Hematopoietic multipotent progenitor cell (in vitro differentiated cells): ENCODE measurements around the gene METTL25. TPM values are rescaled to one million over a fixed set of nuclear protein-coding genes. Genes with fewer than 3 reads are reported as not detected.

ENCODE experiments used
- DNase-seq, 3 donors: peaks; one replicate each; pipeline ENCODE4 v3.0.0-alpha.2; 2011 to 2015; ENCODE audit warnings: low read depth in 2 of 3, low spot score in 2 of 3
- total RNA-seq: library from RNA; depleted of rRNA; stranded (reverse); fragments of >200 nt; gene quantifications from one replicate; pipeline ENCODE4 v1.2.3, GENCODE V29; 2012

The METTL25 gene
- total RNA-seq, 1 donor, result 7.3 TPM

DNA sequence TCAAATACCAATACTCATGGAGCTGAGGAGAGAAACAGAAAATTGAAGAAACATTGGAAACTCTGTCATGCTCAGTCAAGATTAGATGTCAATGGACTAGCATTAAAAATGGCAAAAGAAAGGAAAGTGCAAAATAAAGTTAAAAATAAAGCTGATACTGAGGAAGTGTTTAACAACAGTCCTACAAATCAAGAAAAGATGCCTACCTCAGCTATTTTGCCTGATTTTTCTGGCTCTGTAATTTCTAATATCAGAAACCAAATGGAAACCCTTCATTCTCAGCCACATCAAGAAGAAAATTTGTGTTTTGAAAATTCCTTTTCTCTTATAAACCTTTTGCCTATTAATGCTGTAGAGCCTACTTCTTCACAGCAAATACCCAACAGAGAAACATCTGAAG is 40.5 kb downstream of the METTL25 start:
- no peak for DNase-seq

DNA sequence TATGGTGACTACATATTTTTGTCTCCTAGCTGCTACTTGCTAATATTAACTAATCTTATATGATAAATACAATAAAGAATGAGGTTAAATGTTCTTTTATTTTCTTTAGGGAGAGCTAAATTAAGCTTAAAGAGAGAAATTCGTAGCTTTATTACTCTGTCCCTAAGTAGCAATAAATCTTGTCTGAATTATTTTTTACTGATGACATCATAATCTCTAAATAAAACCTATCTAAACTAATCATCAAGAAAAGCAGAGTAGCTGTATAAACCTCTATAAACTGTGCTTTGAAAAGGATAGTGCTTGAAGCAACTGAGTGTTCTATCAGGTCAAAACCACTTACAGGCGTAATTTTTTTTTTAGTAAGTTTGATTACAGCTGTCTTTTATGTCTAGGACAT is 42.5 kb downstream of the METTL25 start:
- DNase-seq, result no peak

DNA sequence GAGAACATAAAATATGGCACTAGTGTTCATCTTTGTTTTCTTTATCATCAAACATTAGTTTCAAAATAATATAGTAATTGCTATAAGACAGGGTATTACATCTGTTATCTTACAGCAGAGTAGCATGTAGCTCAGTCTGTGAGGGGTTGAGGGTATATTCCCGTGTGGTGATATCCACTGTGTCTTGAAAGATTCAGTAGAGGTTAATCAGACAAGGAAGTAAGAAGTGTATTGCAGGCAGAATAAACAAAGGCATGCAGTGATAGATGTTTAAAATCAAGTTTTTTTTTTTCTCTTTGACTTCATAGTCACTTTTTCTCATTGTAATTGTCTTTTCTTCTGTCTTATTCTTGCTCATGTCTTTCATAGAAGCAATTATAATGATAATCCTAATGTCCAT is 48.3 kb downstream of the METTL25 start:
- no peak for DNase-seq

DNA sequence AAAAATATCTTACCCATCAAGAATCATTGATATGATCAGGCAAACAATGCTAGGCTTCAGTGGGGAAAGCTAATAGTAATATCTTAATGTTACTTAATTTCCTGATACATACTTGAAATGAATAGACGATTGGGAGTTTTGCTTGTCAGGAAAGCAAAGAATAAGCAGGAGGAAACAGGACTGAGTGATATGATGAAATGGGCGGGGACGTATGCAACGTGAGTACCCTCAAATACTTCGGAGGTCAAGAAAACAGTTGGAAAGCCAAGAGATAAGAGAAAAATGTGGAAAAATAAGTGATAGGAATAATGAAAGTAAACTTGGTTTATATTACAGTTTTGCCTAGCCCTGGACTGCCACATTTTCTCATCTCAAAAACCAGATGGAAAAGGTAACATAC is 49.2 kb downstream of the METTL25 start:
- DNase-seq, result no peak

DNA sequence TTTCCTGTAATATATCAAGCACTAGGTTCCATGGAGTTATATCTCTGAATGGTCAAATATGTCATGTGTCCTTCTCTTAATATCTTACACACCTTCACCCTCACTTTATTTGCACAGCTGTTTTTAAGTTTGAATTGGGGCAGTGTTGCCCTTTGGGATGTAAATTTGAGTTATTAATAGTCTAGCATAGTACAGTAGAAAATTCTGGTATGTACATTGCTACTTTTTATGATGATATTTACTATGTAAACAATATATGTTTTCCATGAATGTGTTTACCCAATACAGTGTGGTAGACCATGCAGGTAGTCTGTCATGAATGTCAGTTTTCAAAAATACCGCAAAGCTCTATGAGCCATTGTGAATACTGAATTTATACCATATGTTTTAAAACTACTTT is 50.5 kb downstream of the METTL25 start:
- DNase-seq, result no peak

DNA sequence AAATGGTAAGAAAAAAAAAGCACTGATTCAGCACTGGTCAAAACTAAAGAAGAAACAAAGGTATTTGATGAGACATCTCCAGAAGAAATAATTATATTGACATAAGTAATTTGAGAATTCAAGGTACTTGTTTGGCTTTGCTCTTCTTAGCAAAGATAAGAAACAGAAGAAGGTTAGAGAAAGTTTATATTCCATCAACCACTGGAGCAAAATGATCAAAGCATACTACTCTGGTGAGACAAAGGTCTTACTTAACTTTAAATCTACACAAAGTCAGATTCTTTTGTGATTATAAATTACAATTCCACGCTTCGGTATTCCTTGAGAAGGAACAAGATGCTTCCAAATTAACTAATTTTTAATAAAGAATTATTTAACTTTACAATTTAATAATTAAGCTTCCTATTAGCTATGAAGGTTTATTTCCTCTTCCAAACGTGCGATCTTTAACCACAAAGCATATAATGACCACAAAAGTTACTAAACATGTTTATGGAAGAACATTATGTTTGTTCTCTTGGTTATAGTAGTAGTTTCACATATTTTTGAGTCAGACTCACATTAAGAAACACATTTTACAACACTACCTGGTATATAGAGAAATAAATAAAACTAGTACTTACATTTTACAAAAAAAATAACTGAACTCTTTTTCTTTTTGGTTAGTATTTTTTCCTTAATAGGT is 53.4 kb downstream of the METTL25 start:
- no peak for DNase-seq

DNA sequence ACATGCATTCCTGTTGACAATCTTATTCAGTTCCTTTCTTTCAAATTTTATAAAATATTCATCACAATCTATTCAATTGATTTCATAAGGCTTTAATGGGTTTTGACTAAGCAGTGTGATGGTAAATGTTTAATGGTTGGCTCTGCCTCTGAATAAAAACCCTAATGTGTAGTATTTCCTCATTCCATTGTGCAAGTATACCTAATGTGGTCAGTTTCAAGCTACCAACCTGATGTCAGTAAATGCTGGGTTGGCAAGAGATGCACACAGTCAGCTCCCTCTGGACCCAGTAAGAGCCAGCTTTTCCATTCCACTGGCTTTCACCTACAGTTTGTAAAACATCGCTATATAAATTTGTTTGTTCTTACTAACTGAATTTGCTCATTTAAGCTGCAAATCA is 53.9 kb downstream of the METTL25 start:
- no peak for DNase-seq

DNA sequence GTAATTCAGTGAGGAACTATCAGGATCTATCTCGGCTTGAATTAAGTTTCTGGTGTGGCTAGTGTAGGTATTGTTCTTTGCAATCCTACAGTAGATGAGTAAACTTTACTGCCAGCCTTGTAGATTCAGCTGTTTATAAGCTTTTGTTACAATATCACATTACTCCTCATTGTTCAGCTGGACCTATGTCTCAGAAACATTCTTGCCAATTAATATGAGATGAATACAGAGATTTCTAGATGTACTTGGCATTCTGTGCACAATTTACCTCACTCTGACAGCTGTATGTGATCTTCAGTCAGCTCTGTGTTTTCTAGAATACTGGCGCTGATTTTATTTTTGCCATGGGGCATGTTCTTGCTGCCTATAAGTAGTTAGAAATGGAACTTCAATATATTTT is 55.7 kb downstream of the METTL25 start:
- DNase-seq, result no peak

DNA sequence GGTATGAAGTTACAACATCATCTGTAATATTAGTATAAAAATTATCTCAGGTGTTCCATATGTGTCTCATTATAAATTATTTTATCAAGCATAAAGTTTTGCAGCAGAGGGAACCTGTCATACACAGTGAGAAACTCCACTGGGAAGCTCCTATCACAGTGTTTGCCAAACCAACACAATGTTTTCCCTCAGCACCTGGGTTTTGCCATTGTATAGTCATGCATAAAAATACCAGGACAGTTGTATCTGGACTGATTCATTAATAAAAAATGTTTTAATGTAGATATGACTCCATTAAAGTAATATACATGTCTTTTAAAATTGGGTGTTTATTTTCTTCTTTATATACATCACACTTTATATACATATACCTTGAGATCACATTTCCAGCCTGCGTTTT is 56.6 kb downstream of the METTL25 start:
- no peak for DNase-seq

DNA sequence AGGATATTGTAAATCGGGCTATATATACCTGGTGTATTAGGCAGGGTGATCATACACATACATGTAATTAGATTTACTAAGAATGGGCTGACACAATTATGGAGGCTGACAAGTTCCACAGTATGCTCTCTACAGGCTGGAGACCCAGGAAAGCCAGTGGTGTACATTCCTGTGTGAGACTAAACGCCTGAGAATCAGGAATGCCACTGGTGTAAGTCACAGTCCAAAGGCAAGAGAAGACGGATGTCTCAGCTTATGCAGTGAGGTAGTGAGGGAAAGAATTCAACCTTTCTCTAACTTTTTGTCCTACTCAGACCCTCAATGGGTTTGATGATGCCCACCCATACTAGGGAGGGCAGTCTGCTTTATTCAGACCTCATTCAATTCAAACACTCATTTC is 57.1 kb downstream of the METTL25 start:
- DNase-seq, result no peak

DNA sequence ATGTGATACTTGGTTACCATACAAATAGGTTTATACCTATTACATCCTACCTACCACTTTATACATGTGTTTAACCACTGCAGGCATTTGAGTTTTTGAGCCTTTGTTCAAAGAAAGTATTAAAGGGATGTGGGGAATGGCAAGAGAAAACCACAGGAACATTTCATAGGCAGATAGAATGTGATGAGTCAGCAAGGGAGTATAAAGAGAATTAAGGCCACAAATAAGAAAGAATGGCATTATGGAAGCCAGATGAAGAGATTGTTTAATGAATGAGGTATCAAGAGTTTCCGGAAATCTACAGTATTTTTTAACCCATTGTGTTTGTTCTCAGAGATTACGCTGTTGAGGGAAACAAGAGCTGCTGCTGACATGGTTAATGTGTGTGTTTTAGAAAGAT is 66.9 kb downstream of the METTL25 start:
- no peak for DNase-seq

DNA sequence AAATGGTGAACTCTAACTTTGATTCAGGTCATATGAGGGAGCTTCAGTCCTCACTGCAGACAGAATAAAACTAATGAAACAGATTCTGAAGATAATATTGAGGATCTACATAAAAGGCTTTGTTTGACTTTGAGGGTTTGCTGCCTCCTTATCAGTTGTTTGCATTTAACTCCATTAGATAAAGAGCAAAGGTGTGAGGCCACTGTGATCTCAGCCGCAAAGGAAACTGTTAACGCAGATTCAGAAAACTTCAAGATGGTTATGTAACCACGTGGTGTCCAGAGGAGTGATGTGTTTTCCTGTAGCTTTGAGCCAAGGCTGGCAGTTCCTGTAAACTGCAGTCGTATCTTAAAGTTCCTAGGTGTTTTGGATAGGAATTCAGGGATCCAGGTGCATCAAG is 67.8 kb downstream of the METTL25 start:
- no peak for DNase-seq

DNA sequence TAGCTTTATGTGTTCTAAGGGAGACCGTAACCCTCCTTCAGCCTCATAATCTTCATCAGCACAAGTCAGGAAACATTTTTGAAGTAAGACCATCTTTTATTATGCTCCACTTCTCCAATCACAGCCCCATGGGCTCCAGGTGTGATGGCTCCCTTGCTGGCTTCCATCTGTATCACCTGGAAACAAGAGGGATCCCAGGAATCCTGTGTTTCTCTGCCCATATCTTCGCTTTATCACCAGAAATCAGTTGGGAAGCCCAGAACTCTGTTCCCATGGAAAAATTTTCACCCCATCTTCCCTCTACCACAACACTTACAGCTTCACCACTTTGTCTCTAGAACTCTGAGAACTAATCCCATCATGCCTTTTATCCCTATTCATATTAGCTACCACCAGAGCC is 68.3 kb downstream of the METTL25 start:
- no peak for DNase-seq

DNA sequence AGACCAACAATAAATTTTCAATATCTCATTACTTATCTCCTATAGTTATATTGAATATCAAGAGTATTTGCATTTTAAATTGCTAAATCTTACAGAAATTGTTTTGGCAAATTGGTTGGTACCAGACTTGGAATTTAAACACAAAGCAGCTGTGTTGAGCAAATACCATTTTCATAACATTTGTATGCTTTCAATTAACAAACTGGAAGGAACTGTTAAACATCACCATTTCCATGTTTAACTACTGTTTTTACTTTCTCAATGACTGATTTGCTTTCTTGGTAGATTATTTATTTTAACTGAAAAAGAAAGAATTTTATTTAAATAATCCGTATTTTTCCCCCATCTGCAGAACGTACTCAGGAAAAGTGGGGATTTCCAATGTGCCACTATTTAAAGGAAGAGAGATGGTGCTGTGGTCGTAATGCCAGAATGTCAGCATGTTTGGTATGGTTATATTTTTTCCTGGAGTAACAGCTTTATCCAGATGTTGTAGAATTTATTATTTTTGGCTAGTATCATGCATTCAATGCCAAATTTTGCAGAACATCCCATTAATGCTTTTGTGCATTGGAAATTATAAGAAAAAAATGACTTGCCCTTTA is 72.3 kb downstream of the METTL25 start:
- no peak for DNase-seq

DNA sequence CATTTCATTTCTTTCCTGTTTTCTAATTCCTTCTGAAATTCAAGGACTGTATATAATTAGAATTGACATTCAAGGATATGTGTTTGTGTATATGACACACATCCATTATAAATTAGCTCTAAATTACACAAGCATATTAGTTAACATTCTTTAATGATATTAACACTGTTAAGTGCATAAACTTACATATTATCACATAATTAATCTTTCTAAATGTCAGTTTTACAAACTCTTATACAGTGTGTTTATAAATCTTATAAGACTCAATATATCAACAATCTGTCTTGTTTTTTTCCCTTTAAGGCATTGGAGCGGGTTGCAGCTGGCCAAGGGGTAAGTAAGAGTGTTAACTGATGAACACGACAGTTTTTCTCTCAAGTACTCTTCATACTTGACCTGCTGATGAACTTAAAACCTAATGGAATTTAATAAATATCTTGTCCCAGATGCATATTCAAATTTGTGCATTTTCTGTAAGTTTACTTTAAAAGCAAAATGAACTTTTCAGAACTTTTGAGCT is 76.1 kb downstream of the METTL25 start:
- DNase-seq, result no peak

DNA sequence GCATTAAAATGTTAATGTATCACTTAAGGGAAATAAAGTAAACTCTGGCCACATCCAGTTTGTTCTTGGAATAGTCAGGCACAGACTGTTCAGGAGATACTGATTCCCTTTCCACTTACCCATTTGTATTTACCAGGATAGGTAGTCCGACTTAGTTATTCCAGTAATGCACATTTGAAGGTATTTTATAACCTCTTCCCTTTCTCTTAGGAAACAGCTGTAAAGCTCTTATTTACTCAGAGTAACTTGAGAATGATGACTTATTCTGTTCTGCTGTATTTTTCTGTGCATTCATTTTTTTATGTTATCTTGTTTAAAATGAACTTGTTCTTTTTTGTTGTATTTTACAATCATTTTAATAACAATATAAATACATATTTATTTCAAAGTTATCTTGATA is 78.0 kb downstream of the METTL25 start:
- DNase-seq, result no peak

DNA sequence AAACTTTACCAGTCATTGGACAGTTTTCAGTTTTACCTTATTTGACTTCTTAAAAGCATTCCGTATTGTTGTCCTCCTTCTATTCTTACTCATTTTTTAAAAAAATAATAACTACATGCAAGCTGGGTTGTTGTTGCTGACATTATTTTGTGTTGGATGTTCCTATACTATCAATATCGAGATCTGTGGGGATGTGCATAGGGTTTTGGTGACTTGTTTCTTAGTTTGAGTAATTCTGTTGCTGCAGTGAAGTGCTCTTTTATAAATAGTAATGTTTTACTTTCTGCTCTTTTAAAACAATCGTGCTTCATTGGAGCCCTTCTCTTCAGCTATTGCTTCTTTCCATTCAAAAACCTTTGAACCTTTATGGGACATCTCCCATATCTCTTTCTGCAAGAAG is 79.4 kb downstream of the METTL25 start:
- DNase-seq, result no peak

DNA sequence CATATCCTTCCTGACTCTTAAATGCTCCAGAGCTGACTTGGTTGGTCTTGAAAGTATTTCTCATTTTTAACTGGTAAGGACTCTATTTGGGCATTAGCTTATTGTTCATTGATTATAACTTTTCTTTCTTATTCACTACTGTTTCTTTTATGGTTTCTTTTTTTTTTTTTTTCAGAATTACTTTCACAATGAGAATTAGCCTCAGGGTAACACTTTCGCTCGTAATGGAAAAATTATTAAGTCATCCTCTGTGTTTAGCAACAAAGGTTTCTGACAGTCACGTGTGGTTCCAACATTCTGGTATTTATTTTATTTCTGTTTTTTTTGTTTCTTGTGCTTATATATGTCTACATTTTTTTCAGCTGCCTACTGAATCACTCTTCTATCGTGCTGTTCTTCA is 80.0 kb downstream of the METTL25 start:
- DNase-seq, result no peak

DNA sequence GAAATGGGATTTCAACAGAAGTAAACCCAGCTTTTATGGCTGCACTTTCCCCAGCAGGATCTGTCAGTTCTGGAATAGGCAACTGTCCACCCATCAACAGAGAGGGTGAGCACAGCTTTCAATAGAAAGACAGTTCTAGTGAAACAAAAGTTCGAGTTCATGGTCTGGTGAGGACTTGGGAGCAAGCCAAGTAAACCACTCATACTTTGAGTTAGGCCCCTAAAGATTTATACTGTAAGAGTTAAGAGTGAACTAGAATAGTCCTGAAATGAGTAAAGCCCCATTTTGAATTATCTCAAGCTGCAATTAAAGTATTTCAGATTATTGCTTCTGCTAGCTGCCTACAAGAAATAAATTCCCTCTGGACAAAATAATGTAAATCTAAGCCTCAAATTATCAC is 82.6 kb downstream of the METTL25 start:
- no peak for DNase-seq

DNA sequence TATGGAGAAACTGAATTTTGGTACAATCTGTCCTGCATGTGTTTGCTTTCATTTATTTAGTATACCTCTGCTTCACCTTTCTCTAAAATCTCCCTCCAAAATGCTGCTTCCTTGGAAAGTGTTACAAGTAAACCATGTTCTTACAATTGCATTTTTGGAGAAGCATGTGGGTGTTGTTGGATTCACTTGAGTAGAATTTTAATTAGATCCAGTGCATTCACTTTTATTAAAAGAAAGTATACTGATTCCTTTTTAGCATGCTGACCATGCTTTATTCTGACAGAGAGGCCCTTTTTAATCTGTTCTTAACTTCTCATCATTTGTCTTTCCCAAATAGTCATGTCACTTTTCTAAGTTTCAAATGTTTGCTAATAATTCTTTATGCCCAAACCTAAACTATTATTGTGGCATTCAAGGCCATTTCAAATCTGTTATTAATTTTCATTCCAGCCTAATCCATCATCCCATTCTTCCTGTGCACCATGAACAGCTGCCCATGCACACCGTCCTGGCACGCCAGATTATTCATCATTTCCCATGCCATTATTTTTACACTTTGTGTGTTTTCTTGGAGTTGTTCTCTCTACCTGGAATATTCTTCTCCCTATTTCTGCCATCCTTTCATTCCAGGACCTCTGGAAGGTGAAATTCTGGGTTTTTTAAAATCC is 90.7 kb downstream of the METTL25 start:
- DNase-seq, result no peak

DNA sequence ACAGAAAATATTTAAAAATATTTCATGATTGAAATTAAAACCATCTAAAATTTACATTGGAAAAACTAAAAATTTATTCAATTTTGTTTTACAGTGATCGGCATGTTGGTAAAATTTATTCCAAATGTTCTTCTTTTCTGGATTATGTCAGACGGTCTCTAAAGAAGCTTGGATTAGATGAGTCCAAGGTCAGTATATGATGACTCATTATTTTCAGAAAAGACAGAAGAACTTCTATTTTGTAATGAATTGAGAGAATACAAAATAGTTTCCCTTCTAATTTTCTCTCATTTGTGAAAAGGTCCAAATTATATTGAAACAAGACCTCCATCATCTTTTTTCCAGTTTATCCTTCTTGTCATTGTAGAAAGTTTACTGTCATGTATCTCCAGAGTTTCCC is 98.3 kb downstream of the METTL25 start:
- no peak for DNase-seq

DNA sequence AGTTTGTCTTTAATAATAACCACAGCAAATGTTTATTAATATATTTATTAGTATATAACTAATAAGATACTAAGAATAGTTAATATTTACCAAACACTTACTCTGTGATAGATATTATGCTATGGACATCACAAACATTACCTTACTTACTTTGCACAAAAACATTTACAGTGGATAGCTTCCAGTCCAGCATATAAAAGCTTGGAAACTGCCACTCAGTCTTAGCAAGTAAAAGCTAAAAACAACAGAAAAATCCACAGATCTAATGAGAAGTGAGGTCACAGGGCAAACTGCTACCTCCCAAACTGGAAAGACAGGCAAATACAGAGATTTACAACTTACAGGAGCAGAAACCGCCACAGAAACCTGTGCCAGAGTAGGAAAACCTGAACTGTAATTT is 99.8 kb downstream of the METTL25 start:
- no peak for DNase-seq
